ENCODE data around the gene PBX1.

The PBX1 gene

DNA sequence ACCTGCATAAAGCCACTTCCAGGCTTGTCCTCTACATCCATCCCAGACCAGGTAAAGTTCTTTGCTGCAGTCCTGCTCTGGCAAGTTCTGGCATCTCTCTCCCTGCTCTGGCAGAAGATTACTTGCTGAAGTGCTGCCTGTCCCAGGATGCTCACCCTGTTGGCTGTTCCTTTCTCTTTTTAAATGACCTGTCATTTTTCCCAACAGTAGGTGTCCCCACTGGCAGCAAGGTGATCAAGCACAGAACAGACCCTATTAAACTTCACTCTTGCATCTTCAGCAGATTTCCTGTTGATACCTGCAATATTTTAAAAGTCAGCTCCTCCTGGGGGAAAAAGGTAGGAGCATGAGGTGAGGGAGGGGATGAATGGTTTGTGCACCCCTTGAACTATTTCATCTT lies 332.6 kb downstream of the PBX1 start:
- DNase-seq = no peak

DNA sequence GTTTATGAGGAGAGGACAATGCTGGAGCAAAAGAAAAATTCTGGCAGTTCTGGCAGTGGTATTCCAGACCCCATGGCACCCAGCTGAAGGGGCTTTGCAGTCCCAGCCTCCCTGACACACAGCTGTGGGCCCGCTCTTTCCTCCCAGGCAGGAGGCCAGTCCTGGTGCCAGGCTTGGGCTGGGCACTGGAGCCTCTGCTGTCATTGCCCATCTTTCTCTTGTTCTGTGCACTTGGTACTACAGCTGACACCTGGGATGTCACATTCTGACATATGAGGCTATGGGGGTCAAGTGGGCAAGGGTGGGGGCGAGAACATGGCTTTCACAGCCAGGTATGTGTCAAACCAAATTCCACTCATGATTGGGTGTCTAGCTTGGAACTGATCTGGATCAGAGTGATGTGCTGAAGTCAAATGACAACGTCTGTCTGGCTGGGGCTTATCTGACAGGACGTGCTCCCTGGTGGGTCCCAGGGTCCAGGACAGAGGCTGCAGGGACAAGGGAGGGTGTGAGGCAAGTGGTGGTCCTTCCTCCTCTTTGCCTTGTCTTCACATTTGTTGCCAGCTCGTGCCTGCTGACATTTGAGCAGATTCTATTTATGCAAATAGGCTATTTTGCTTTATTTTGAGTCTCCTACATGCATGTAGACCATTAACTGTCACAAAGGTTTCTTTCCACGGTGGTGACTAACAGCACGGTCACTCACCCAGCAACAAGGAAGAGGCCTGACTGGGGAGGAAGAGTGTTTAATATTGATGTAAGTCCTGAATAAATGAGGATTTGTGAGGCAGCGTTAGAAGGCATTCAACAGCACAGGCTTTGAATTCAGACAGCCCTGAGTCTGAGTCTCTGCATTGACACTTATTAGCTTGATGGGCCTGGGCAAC lies 336.3 kb downstream of the PBX1 start:
- no peak for DNase-seq

DNA sequence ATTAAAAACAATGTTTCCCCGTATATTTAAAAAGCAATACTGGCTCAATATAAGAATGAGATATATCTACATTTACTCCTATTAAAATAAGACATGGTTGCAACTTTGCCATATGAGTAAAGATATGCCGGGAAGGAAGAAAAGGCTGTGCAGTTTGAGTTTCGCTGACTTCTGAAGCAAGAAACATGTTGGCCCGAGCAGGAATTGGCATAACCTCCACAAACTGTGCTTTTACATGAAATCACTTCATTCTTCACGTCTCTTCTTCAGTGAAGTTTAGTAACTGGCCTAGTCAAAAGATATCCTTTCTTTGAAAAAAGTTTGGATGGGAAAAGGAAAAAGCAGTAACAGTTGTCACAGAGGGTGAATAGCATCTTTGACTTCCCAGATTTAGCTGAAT lies 342.0 kb downstream of the PBX1 start:
- no peak for DNase-seq
